SK-N-MC (cell line): ENCODE results near the gene ISL1.

ENCODE experiments used
- EZH2 ChIP-seq: fragments of 200-600 bp; sonication (generic); IDR thresholded peaks from one replicate; pipeline ENCODE4 v1.6.1; 2017; ENCODE audit warnings: antibody characterized with exemption
- FOXP2 ChIP-seq: optimal IDR thresholded peaks from 2 replicates; pipeline ENCODE3; 2011; ENCODE audit warnings: mild to moderate bottlenecking, moderate library complexity; ENCODE audit not compliant: insufficient read depth; ENCODE audit errors: extremely low read length, control extremely low read depth

DNA sequence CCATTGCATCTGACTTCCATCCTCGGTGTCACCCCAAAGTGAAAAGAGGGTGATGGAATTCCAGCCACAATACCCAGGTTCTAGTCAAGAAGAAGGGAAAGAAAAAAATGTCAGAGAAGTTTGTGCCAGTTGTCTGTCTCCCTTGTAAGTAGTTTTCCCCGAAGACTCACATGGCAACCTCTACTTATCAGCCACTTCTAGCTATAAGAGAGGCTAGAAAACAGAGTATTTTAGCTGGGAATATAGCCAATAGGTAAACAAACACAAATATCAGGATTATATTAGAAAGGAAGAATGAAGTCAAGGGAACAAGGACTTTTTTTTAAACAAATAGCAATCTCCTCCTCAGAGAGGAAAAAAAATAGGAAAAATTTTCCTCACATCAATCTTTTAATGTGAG is 12.2 kb upstream of the ISL1 start:
- TF ChIP-seq FOXP2 = no peak
- no peak for TF ChIP-seq EZH2
